ENCODE results near the gene MTFR1L.

Gene MTFR1L

GRCh38 chr1:25806418-25806817 lies 13.3 kb upstream of the MTFR1L start:
- H3K36me3 ChIP-seq (ENCODE audit: insufficient read depth, low read length), result peaks cover 35% of the 10 kb centered on the region
- H3K4me1 ChIP-seq (ENCODE audit: insufficient read depth, low read length), result peaks cover 17% of the 10 kb centered on the region
- H2AFZ ChIP-seq (ENCODE audit: low read depth, low read length), result no peak overlapping the region
- H3K27me3 ChIP-seq (ENCODE audit: insufficient read depth, low read length), result no peaks in the 10 kb centered on the region
- H3K9me3 ChIP-seq (ENCODE audit: low read length), result no peaks in the 10 kb centered on the region
- no peak overlapping the region for H3K4me3 ChIP-seq (ENCODE audit: low read length)

- Histone ChIP-seq H2AFZ (ENCODE audit: low read depth, low read length) (no peak overlapping the region), H3K9me3 (ENCODE audit: low read length) (no peaks in the 10 kb centered on the region), H3K4me1 (ENCODE audit: insufficient read depth, low read length) (peaks cover 15% of the 10 kb centered on the region), H3K27me3 (ENCODE audit: insufficient read depth, low read length) (no peaks in the 10 kb centered on the region), H3K36me3 (ENCODE audit: insufficient read depth, low read length) (peaks cover 38% of the 10 kb centered on the region), H3K4me3 (ENCODE audit: low read length) (no peak overlapping the region)
Observed at GRCh38 chr1:25807480-25808390, 12.0 kb upstream of the MTFR1L start.

- H3K4me3 ChIP-seq (ENCODE audit: low read length), result no peak overlapping the region
Observed at GRCh38 chr1:25808481-25809244, 11.1 kb upstream of the MTFR1L start.

GRCh38 chr1:25809283-25809926 lies 10.3 kb upstream of the MTFR1L start:
- no peak overlapping the region for H2AFZ ChIP-seq (ENCODE audit: low read depth, low read length)
- H3K4me1 ChIP-seq (ENCODE audit: insufficient read depth, low read length), result peaks cover 6% of the 10 kb centered on the region
- H3K27me3 ChIP-seq (ENCODE audit: insufficient read depth, low read length), result no peaks in the 10 kb centered on the region
- H3K4me3 ChIP-seq (ENCODE audit: low read length), result no peak overlapping the region
- peaks cover 52% of the 10 kb centered on the region for H3K36me3 ChIP-seq (ENCODE audit: insufficient read depth, low read length)
- no peaks in the 10 kb centered on the region for H3K9me3 ChIP-seq (ENCODE audit: low read length)

More at GRCh38 chr1:25808481-25809244, 11.1 kb upstream of the MTFR1L start:
- H2AFZ ChIP-seq (ENCODE audit: low read depth, low read length), result no peak overlapping the region
- peaks cover 10% of the 10 kb centered on the region for H3K4me1 ChIP-seq (ENCODE audit: insufficient read depth, low read length)
- no peaks in the 10 kb centered on the region for H3K9me3 ChIP-seq (ENCODE audit: low read length)
- H3K27me3 ChIP-seq (ENCODE audit: insufficient read depth, low read length), result no peaks in the 10 kb centered on the region
- peaks cover 44% of the 10 kb centered on the region for H3K36me3 ChIP-seq (ENCODE audit: insufficient read depth, low read length)

GRCh38 chr1:25809929-25810328 lies 9.8 kb upstream of the MTFR1L start:
- peaks cover 2% of the 10 kb centered on the region for H3K4me1 ChIP-seq (ENCODE audit: insufficient read depth, low read length)
- peaks cover 57% of the 10 kb centered on the region for H3K36me3 ChIP-seq (ENCODE audit: insufficient read depth, low read length)
- H3K9me3 ChIP-seq (ENCODE audit: low read length), result no peaks in the 10 kb centered on the region
- H3K4me3 ChIP-seq (ENCODE audit: low read length), result no peak overlapping the region
- no peak overlapping the region for H2AFZ ChIP-seq (ENCODE audit: low read depth, low read length)
- no peaks in the 10 kb centered on the region for H3K27me3 ChIP-seq (ENCODE audit: insufficient read depth, low read length)

- no peaks in the 10 kb centered on the region for H3K27me3 ChIP-seq (ENCODE audit: insufficient read depth, low read length)
- H3K36me3 ChIP-seq (ENCODE audit: insufficient read depth, low read length), result peaks cover 61% of the 10 kb centered on the region
- no peak overlapping the region for H2AFZ ChIP-seq (ENCODE audit: low read depth, low read length)
- no peaks in the 10 kb centered on the region for H3K9me3 ChIP-seq (ENCODE audit: low read length)
- no peaks in the 10 kb centered on the region for H3K4me1 ChIP-seq (ENCODE audit: insufficient read depth, low read length)
- H3K4me3 ChIP-seq (ENCODE audit: low read length), result no peak overlapping the region
Observed at GRCh38 chr1:25810341-25811299, 9.1 kb upstream of the MTFR1L start.

- H2AFZ ChIP-seq (ENCODE audit: low read depth, low read length), result no peak overlapping the region
- H3K27me3 ChIP-seq (ENCODE audit: insufficient read depth, low read length), result no peaks in the 10 kb centered on the region
- H3K9me3 ChIP-seq (ENCODE audit: low read length), result no peaks in the 10 kb centered on the region
- peaks cover 59% of the 10 kb centered on the region for H3K36me3 ChIP-seq (ENCODE audit: insufficient read depth, low read length)
- no peak overlapping the region for H3K4me3 ChIP-seq (ENCODE audit: low read length)
- no peaks in the 10 kb centered on the region for H3K4me1 ChIP-seq (ENCODE audit: insufficient read depth, low read length)
Observed at GRCh38 chr1:25811384-25812082, 8.2 kb upstream of the MTFR1L start.

GRCh38 chr1:25813071-25813733 lies 6.6 kb upstream of the MTFR1L start:
- Histone ChIP-seq H3K27me3 (ENCODE audit: insufficient read depth, low read length) (no peaks in the 10 kb centered on the region), H2AFZ (ENCODE audit: low read depth, low read length) (no peak overlapping the region), H3K4me1 (ENCODE audit: insufficient read depth, low read length) (no peaks in the 10 kb centered on the region), H3K36me3 (ENCODE audit: insufficient read depth, low read length) (peaks cover 52% of the 10 kb centered on the region), H3K9me3 (ENCODE audit: low read length) (no peaks in the 10 kb centered on the region), H3K4me3 (ENCODE audit: low read length) (no peak overlapping the region)

- no peak overlapping the region for H3K4me3 ChIP-seq (ENCODE audit: low read length)
- no peaks in the 10 kb centered on the region for H3K27me3 ChIP-seq (ENCODE audit: insufficient read depth, low read length)
- H3K9me3 ChIP-seq (ENCODE audit: low read length), result no peaks in the 10 kb centered on the region
- peaks cover 47% of the 10 kb centered on the region for H3K36me3 ChIP-seq (ENCODE audit: insufficient read depth, low read length)
- no peak overlapping the region for H2AFZ ChIP-seq (ENCODE audit: low read depth, low read length)
- peaks cover 6% of the 10 kb centered on the region for H3K4me1 ChIP-seq (ENCODE audit: insufficient read depth, low read length)
Observed at GRCh38 chr1:25813734-25814471, 5.9 kb upstream of the MTFR1L start.

GRCh38 chr1:25814549-25815087 lies 5.1 kb upstream of the MTFR1L start:
- H3K27me3 ChIP-seq (ENCODE audit: insufficient read depth, low read length), result no peaks in the 10 kb centered on the region
- H3K4me3 ChIP-seq (ENCODE audit: low read length), result no peak overlapping the region
- no peak overlapping the region for H2AFZ ChIP-seq (ENCODE audit: low read depth, low read length)
- H3K9me3 ChIP-seq (ENCODE audit: low read length), result no peaks in the 10 kb centered on the region
- H3K4me1 ChIP-seq (ENCODE audit: insufficient read depth, low read length), result peaks cover 11% of the 10 kb centered on the region
- peaks cover 40% of the 10 kb centered on the region for H3K36me3 ChIP-seq (ENCODE audit: insufficient read depth, low read length)
